PC-3 (cell line): ENCODE data around the gene ULK4. TPM values are rescaled to one million over a fixed set of nuclear protein-coding genes. Genes with fewer than 3 reads are reported as not detected.
A peak's percentile ranks its signal among the peaks of the same experiment; 100 is the strongest.
"Not testable (repeated sequence)": the region's sequence is repeated elsewhere in the genome, so short reads cannot be mapped to it uniquely, and the experiment has no call there.

Experiments
- ATAC-seq: fragments of 200-7000 bp; cut with Tn5 transposase; 2 replicates; pipeline ENCODE4 v1.9.1; 2020; ENCODE audit warnings: mild to moderate bottlenecking, moderate library complexity
- BruUV-seq: library from RNA; stranded (reverse); fragments of 400-500 nt; replicated peaks from 2 replicates; lab custom pipeline; 2021; lab: Mats Ljungman, UMichigan
- CTCF ChIA-PET: fragments of 300-600 bp; sonication (Branson Sonifier 250); formaldehyde crosslinking; loops from one replicate; lab custom pipeline; 2022; ENCODE audit warnings: antibody characterized with exemption; lab: Charles Lee
- POLR2A ChIA-PET: fragments of 300-600 bp; sonication (Branson Sonifier 250); formaldehyde crosslinking; loops from one replicate; lab custom pipeline; 2022; ENCODE audit warnings: antibody characterized with exemption; ENCODE audit not compliant: unreplicated experiment; lab: Charles Lee
- DNase-seq: peaks from one replicate; pipeline ENCODE4 v3.0.0-alpha.2; 2015
- H2AFZ ChIP-seq: fragments of 300-600 bp; sonication (generic); 2 replicates; pipeline ENCODE4 v1.6.0; 2016; ENCODE audit warnings: antibody characterized with exemption, low read length
- H3F3A ChIP-seq: fragments of 300-600 bp; sonication (generic); one replicate; pipeline ENCODE4 v1.6.0; 2017; ENCODE audit warnings: antibody characterized with exemption, low read length, control low read depth, mild to moderate bottlenecking; ENCODE audit not compliant: unreplicated experiment
- H3K27ac ChIP-seq: fragments of 300-600 bp; sonication (generic); 2 replicates; pipeline ENCODE4 v1.5.1; 2016; ENCODE audit warnings: mild to moderate bottlenecking, low read length
- H3K27me3 ChIP-seq: fragments of 300-600 bp; sonication (generic); 2 replicates; pipeline ENCODE4 v1.6.1; 2016; ENCODE audit warnings: low read length, mixed read lengths
- H3K36me3 ChIP-seq: fragments of 300-600 bp; sonication (generic); 2 replicates; pipeline ENCODE4 v1.6.1; 2016; ENCODE audit warnings: low read depth, mixed run types, low read length, mixed read lengths
- H3K4me1 ChIP-seq: fragments of 300-600 bp; sonication (generic); 2 replicates; pipeline ENCODE4 v1.5.1; 2016; ENCODE audit warnings: low read length; ENCODE audit not compliant: insufficient read depth
- H3K4me2 ChIP-seq: fragments of 300-600 bp; sonication (generic); 2 replicates; pipeline ENCODE4 v1.6.0; 2016; ENCODE audit warnings: low read length
- H3K4me3 ChIP-seq: fragments of 300-600 bp; sonication (generic); 2 replicates; pipeline ENCODE4 v1.5.1; 2016; ENCODE audit warnings: mild to moderate bottlenecking, low read length, mixed read lengths
- H3K79me2 ChIP-seq: fragments of 300-600 bp; sonication (generic); 2 replicates; pipeline ENCODE4 v1.6.1; 2017; ENCODE audit warnings: low read length, mixed read lengths
- H3K9ac ChIP-seq: fragments of 300-600 bp; sonication (generic); 2 replicates; pipeline ENCODE4 v1.6.0; 2016; ENCODE audit warnings: mild to moderate bottlenecking, low read length
- H3K9me2 ChIP-seq: fragments of 300-600 bp; sonication (generic); replicated peaks from 2 replicates; pipeline ENCODE4 v1.6.1; 2016; ENCODE audit warnings: mixed run types, low read length, mixed read lengths
- H3K9me3 ChIP-seq: fragments of 300-600 bp; sonication (generic); 2 replicates; pipeline ENCODE4 v1.6.1; 2016; ENCODE audit warnings: low read length, mixed read lengths
- H4K20me1 ChIP-seq: fragments of 300-600 bp; sonication (generic); 2 replicates; pipeline ENCODE4 v1.6.1; 2016; ENCODE audit warnings: low read length, mixed read lengths
- EZH2 ChIP-seq: fragments of 300-600 bp; sonication (generic); IDR thresholded peaks from one replicate; pipeline ENCODE4 v1.6.1; 2017; ENCODE audit warnings: antibody characterized with exemption, mild to moderate bottlenecking, low read length; ENCODE audit not compliant: unreplicated experiment
- EZH2phosphoT487 ChIP-seq: fragments of 300-600 bp; sonication (generic); IDR thresholded peaks from 2 replicates; pipeline ENCODE4 v1.6.1; 2018; ENCODE audit warnings: mild to moderate bottlenecking, antibody characterized with exemption, low read length, borderline replicate concordance
- intact Hi-C: fragments of 100-400 bp; cut with micrococcal nuclease; formaldehyde crosslinking; loops from 2 replicates; pipeline ENCODE4 v1.9.0; 2023
- total RNA-seq: library from RNA; depleted of rRNA; stranded (reverse); fragments of >200 nt; gene quantifications from 2 replicates; pipeline ENCODE4 v1.2.3, GENCODE V29; 2014
- TF ChIP-seq, protein P1 (sequence below): fragments of 300-600 bp; sonication (generic); conservative IDR thresholded peaks from 2 replicates; pipeline ENCODE4 v1.5.1; 2017; ENCODE audit warnings: antibody characterized with exemption, low read depth, mild to moderate bottlenecking, low read length

Gene ULK4
- total RNA-seq, 1 experiment from 2014 or later: 4.8 TPM

- Histone ChIP-seq H3K36me3 (no peaks in the 10 kb centered on the region), H3K9me2 (no peaks in the 10 kb centered on the region), H3K4me1 (no peaks in the 10 kb centered on the region), H3K9ac (no peak overlapping the region), H2AFZ (no peak overlapping the region), H4K20me1 (no peaks in the 10 kb centered on the region), H3K79me2 (no peaks in the 10 kb centered on the region), H3K4me3 (no peak overlapping the region), H3K27me3 (no peaks in the 10 kb centered on the region), H3K9me3 (no peaks in the 10 kb centered on the region), H3F3A (no peaks in the 10 kb centered on the region), H3K27ac (no peak overlapping the region), H3K4me2 (no peak overlapping the region)
- CTCF ChIA-PET: no interaction called here
- intact Hi-C loops: no loop called here
- TF ChIP-seq, protein P1, sequence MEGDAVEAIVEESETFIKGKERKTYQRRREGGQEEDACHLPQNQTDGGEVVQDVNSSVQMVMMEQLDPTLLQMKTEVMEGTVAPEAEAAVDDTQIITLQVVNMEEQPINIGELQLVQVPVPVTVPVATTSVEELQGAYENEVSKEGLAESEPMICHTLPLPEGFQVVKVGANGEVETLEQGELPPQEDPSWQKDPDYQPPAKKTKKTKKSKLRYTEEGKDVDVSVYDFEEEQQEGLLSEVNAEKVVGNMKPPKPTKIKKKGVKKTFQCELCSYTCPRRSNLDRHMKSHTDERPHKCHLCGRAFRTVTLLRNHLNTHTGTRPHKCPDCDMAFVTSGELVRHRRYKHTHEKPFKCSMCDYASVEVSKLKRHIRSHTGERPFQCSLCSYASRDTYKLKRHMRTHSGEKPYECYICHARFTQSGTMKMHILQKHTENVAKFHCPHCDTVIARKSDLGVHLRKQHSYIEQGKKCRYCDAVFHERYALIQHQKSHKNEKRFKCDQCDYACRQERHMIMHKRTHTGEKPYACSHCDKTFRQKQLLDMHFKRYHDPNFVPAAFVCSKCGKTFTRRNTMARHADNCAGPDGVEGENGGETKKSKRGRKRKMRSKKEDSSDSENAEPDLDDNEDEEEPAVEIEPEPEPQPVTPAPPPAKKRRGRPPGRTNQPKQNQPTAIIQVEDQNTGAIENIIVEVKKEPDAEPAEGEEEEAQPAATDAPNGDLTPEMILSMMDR: no peak
- no peak for TF ChIP-seq EZH2
- TF ChIP-seq EZH2phosphoT487: no peak
- BruUV-seq: no TSS peak
- no peak for ATAC-seq
- POLR2A ChIA-PET: no interaction called here
- DNase-seq: no peak
Measured at GRCh38 chr3:41866298-41866697, 95.6 kb downstream of the ULK4 start.

- H3F3A ChIP-seq: no peaks in the 10 kb centered on the region
- H3K4me3 ChIP-seq: no peak overlapping the region
- no TSS peak for BruUV-seq
- no peak overlapping the region for H3K27ac ChIP-seq
- peak; percentile 58 for DNase-seq
- H3K79me2 ChIP-seq: no peaks in the 10 kb centered on the region
- H3K9me2 ChIP-seq: no peaks in the 10 kb centered on the region
- intact Hi-C loops: no loop called here
- no peak for TF ChIP-seq EZH2phosphoT487
- TF ChIP-seq, protein P1: peak; percentile 40
- POLR2A ChIA-PET: no interaction called here
- H3K9me3 ChIP-seq: no peaks in the 10 kb centered on the region
- CTCF ChIA-PET: no interaction called here
- no peaks in the 10 kb centered on the region for H3K36me3 ChIP-seq
- H3K9ac ChIP-seq: no peak overlapping the region
- no peak overlapping the region for H3K4me2 ChIP-seq
- ATAC-seq: peak; percentile 65; the same call in 1 of the 2 replicates
- H4K20me1 ChIP-seq: no peaks in the 10 kb centered on the region
- no peaks in the 10 kb centered on the region for H3K4me1 ChIP-seq
- H2AFZ ChIP-seq: no peak overlapping the region
- H3K27me3 ChIP-seq: no peaks in the 10 kb centered on the region
Measured at GRCh38 chr3:41863024-41863423, 98.9 kb downstream of the ULK4 start.

GRCh38 chr3:41860489-41860888 is 101.4 kb downstream of the ULK4 start:
- DNase-seq, H3K79me2 ChIP-seq, CTCF ChIA-PET, H3F3A ChIP-seq, POLR2A ChIA-PET, H3K4me3 ChIP-seq, H3K9me2 ChIP-seq, H3K9me3 ChIP-seq, H3K36me3 ChIP-seq, H3K27me3 ChIP-seq, H4K20me1 ChIP-seq, H3K9ac ChIP-seq, H3K27ac ChIP-seq, H3K4me1 ChIP-seq, intact Hi-C loops, H3K4me2 ChIP-seq, H2AFZ ChIP-seq, BruUV-seq, ATAC-seq: not testable (repeated sequence)
